CD4-positive, alpha-beta T cell treated with Interleukin-6 at 100 ng/mL for 8 hours (primary cell): ENCODE measurements around the gene FNDC3A.
"Not testable (repeated sequence)": the region's sequence is repeated elsewhere in the genome, so short reads cannot be mapped to it uniquely, and the experiment has no call there.

ENCODE experiments used
- DNase-seq: peaks from one replicate; pipeline ENCODE4 v3.0.0-alpha.2; 2020; ENCODE audit warnings: mixed read lengths, low spot score

FNDC3A gene

DNA sequence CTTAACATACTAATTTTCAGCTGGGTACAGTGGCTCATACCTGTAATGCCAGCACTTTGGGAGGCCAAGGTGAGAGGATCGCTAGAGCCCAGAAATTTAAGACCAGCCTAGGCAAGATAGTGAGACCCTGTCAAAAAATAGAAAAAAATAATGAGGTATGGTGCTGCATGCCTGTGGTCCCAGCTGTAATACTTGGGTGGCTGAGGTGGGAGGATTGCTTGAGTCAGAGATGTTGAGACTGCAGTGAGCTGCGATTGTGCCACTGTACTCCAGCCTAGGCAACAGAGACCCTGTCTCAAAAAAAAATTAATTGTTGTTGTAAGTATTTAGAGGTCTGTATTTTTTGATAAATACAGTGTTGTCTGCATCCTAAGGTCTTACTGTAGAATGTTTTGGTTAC is 66.8 kb downstream of the FNDC3A start:
- DNase-seq: no peak

DNA sequence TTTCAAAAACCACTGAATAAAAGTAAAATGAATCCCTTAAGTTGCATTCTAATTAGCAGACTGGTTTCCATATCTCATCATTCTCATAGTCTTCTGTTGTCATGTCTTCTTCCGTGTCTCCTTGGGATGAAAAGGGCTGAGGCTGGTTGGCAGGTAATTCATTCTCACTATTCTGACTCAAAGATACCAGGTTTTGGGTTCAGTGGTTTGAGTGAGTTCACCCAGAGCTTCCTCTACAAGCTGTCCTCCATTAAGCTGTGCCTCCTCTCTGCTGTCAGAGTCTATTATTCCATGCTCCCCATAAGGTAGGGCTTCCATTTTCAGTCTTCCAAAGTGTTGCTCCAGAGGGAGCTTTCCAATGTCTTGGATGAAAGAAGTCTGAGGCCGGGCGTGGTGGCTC is 68.3 kb downstream of the FNDC3A start:
- DNase-seq: no peak

- no peak for DNase-seq
These were observed 69.1 kb downstream of the FNDC3A start for GRCh38 chr13:49044836-49045235.

DNA sequence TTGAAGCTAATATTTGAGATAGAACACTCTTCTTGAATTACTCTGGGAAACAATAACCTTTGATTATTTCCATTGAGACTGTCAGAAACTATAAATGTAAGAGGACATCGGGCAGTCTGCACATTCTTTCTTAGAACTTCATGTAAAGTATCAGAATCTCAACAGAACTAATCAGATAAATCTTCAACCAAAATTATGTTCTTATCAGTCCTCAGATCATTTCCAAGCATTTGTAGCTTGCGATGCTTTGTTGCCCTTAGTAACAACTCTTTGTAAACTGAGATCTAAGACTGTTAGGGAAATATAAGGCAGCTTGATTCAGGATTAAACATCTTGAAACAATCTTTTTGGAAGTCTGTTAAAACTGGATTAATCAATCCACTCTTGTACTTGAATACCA is 70.3 kb downstream of the FNDC3A start:
- DNase-seq: no peak

DNA sequence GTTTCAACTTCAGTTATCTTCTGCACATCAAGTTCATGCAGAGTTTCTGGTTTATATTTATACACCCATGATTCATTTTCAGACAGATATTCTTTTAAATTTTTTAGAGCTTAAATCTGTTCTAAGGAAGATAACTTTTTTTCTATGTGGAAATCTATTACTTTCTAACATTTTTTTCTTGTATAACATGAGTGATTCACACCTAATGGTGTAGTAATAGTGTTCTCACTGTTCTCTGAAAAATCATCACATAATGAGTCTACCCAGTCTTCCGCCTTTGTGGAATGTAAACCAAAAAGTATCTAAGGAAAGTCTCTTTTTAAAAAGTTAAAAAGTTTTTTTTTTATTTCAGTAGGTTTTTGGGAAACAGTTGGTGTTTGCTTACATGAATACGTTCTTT is 70.8 kb downstream of the FNDC3A start:
- no peak for DNase-seq

- DNase-seq: no peak
These were observed 77.1 kb downstream of the FNDC3A start for GRCh38 chr13:49052813-49053212.

DNA sequence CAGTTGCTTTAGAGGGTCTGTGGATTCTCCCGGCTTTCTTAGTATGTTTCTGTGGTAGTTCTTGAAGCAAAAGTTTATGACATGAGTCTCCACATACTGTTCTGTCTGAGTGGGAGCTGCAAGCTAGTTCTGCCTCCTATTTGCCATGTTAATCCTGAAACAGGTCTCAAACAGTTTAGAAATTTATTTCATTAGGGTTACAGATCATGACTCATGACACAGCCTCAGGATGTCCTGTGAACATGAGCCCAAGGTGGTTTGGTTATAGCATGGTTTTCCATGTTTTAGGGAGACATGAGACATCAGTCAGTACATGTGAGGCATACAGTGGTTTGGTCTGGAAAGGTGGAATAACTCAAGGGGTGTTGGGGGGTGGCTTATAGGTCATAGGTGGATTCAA is 77.5 kb downstream of the FNDC3A start:
- no peak for DNase-seq

GRCh38 chr13:49053906-49054305 is 78.2 kb downstream of the FNDC3A start:
- DNase-seq: no peak

DNA sequence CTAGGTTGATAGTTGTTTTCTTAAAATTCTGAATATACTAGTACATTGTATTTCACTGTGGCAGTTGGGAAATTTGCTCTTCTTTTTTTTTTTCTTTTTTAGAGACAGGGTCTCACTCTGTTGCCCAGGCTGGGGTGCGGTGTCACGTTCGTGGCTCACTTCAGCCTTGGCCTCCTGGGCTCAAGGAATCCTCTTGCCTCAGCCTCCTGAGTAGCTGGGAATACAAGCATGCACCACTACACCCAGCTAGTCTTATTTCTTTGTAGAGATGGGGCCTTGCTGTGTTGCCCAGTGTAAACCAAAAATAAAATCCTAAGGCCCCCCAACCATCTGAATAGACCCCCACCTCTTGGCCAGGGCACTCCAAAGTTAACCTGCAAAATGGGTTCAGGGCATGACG is 79.3 kb downstream of the FNDC3A start:
- no peak for DNase-seq

GRCh38 chr13:49057176-49057575 is 81.5 kb downstream of the FNDC3A start:
- no peak for DNase-seq

GRCh38 chr13:49058761-49059160 is 83.0 kb downstream of the FNDC3A start:
- no peak for DNase-seq

DNA sequence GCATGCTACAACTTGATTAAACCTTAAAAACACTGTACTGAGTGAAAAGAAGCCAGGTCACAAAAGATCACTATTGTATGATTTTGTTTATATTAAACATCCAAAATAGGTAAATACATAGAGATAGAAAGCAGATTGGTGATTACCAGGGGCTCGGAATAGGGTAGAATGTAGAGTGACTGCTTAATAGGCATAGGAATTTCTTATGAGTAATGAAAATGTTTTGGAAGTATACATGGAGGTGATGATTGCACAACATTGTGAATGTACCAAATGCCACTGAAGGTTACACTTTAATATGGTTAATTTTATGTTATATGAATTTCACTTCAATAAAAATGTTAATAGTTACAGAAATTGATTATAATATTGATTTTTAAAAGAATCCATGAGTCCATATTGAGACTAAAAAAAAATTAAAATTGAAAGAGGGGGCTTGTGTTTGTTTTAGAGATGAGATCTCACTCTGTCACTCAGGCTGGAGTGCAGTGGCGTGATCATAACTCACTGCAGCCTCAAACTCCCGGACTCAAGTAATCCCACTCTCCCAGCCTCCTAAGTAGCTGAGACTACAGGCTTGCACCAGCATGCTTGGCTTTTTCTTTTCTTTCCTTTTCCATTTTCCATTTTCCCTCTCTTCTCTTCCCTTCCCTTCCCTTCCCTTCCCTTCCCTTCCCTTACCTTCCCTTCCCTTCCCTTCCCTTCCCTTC is 85.1 kb downstream of the FNDC3A start:
- no peak for DNase-seq

DNA sequence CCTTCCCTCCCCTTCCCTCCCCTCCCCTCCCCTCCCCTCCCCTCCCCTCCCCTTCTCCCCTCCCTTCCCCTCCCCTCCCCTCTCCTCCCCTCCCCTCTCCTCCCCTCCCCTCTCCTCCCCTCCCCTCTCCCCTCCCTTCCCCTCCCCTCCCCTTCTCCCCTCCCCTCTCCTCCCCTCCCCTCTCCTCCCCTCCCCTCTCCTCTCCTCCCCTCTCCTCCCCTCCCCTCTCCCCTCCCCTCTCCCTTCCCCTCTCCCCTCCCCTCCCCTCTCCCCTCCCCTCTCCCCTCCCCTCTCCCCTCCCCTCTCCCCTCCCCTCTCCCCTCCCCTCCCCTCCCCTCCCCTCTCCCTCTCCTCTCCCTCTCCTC is 85.7 kb downstream of the FNDC3A start:
- not testable (repeated sequence) for DNase-seq

DNA sequence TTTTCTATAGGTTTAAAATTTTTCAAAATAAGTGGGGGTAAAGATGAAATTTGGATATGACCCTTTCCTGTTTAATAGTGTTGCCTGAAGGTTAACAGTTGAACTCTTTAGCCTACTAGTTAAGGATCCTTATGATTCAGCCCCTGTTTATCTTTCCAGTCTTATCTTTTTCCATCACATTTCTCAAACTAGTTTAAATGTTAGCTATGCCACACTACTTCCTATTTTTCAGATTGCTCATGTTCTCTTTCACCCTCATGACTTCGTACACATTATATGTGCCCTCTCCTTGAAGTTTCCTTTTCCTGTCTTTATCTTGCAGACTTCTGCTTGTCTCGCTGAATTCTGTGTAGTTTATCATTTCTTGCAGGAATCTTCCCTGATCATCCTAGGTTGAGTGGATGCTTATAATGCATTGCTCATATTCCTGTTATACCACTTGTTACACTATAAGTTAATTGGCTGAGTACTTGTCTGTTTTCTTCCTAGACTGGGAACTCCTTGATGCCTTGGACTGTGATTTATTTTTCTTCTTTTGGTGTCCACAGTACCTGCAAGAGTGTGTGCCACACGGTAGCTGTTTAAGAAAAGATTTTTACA is 86.7 kb downstream of the FNDC3A start:
- DNase-seq: no peak

DNA sequence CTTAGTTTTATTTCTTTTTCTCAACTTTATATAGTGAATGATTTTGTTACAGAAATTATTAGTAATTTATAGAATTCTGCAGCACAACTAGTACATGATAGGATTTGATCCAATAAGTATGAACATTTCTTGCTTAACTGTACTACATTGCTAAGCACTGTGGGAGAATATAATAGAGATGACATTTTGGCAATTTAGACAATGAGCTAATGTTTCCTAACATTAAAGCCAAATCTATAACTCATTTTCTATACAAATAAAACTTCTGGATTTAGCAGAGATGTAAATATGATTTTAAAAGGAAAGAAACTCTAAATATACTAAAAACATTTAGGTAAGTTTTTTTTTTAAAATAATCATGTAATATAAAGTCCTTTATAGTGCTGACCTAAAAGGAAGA is 87.3 kb downstream of the FNDC3A start:
- no peak for DNase-seq

DNA sequence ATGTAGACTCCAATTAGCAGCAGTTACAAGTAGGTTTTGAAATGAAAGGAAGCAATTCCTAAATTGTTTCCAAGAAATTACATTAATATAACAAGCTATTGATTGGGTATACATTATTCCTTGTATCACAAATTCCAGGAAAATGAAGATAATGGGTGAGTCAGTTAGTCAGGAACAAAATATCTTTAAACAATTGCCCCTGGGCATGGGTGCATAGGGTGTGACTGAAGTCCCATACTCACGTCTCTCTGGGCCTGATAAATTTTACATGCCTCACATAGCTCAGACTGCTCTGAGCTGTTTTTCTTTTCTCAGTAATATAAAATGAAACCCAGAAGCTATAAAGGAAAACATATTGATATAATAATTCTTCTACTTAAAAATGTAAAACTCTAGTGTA is 87.8 kb downstream of the FNDC3A start:
- no peak for DNase-seq

GRCh38 chr13:49064476-49064875 is 88.8 kb downstream of the FNDC3A start:
- DNase-seq: no peak

DNA sequence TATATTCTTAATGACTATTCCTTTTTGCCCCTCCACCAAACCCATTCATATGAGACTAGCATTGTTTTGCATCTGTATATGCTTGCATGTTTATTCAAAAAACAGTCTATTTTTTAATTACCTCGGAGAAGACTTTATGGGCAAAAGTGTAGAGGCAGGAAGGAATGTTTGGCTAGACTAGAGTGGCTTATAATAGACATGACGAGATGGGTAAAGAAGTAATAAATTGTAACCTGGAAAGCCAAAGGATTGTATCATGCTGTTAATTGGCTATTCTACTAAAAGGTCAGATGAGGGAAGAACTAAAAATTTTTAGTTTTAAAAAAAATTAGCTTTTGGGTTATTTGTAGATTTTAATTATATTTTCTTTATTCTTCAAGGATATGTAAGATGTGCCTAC is 91.1 kb downstream of the FNDC3A start:
- DNase-seq: no peak

GRCh38 chr13:49068498-49068897 is 92.8 kb downstream of the FNDC3A start:
- not testable (repeated sequence) for DNase-seq

DNA sequence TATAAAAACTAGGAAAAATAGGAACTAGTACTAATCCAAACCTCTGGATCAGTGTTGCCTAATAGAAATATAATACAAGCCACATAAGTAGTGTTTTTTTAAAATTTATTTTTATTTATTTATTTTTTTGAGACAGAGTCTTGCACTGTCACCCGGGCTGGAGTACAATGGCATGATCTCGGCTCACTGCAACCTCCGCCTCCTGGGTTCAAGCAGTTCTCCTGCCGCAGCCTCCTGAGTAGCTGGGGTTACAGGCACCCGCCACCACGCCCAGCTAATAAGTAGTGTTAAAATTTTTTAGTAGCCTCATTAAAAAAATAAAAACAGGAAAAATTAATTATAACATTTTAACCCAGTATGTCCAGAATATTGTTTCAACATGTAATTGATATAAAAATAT is 94.3 kb downstream of the FNDC3A start:
- DNase-seq: not testable (repeated sequence)

GRCh38 chr13:49071341-49071937 is 95.7 kb downstream of the FNDC3A start:
- no peak for DNase-seq

DNA sequence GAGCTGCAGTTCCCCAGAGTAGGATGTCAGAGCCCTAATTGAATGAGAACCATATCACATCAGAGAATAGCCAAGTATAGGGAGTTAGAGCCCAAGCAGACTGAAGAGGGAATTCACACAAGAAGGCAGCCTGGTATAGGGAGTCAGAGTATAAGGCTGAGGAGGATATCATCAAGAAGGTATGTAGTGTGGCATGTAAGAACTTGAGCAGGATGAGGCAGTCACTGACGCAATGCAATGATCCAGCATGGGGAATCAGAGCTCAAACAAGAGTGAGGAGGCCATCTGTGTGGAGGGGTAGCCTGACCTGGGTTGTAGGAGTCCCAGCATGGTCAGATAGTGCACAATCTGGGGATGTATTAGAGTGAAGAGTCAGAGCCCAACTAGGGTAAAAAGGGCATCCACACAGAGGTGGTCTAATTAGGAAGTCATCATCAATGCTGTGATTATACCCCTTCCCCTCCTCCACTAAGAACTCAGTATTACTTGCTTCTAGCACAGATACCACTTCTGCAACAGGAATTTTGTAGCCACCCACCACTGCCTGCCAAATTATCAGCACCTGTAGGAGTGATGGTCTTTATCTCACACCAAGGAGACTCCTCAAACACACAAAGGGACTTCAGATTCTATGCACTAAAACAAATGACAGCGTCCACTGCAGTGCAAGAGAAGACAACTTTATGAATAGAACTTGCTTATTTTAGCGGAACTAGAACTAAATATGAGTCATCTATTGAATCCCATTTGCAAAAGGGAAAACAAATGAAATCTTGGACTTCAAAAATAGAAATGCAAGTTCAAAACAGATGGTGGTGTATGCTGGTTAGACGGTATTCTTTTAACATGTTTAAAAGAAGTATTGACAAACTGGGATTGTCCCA is 107.2 kb downstream of the FNDC3A start:
- DNase-seq: no peak

GRCh38 chr13:49084961-49085360 is 109.2 kb downstream of the FNDC3A start:
- no peak for DNase-seq
